Skin of body (tissue), 2 donors: ENCODE data around the gene RPL3. TPM values are rescaled to one million over a fixed set of nuclear protein-coding genes. Genes with fewer than 3 reads are reported as not detected.
"Not testable (repeated sequence)": the region's sequence is repeated elsewhere in the genome, so short reads cannot be mapped to it uniquely, and the experiment has no call there.

ENCODE experiments used
- DNase-seq: peaks from one replicate; lab custom pipeline; 2025; lab: John Stamatoyannopoulos, UW
- total RNA-seq: library from RNA; depleted of rRNA; stranded (reverse); fragments of >200 nt; gene quantifications from one replicate; pipeline ENCODE4 v1.2.3, GENCODE V29; 2014

Gene RPL3
- 2,417 TPM for total RNA-seq

DNA sequence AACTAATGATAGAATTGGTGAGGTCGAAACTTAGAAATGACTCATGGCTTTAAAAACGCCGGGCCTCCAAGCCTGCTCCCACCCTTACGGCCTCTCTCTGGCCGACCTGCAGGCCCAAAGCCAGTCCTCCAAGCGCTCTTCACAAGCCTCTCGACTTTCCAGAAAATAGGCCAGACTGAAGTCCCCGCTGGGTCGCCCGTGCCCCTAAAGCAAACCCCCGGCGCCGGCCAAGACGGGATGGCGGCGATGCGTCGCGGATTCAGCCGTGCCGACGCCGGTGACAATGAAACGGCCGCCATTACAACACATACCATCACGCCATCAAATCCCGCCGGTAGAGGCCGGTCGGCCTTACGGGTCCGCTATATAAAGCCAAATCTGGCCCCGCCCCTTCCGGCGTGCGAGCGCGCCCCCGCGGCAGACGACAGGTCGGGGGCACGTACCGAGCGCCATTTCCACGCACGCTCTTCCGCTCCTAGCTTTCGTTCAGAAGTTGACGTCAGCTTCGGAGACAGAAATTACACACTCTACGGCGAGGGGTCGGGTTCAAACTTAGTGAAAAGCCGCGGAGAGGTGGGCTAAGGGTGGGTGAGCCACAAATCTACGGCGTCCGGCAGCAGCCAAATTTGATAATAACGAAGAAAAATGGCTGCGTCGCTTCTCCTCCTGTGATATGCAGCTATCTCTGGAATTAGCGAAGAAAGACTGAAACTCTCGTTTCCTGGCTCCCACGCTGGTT, at the start of gene RPL3:
TSS of gene RPL3 (minus strand) at position 340 of the 739 bp plus-strand sequence. CDS start at position 314, 26 bp downstream.
- peak; percentile 99 for DNase-seq

GRCh38 chr22:39369186-39369585, 49.8 kb upstream of the RPL3 start:
- no peak for DNase-seq

- DNase-seq, result no peak
Measured at GRCh38 chr22:39368461-39368911, 49.1 kb upstream of the RPL3 start.

- no peak for DNase-seq
Measured at GRCh38 chr22:39367035-39367434, 47.6 kb upstream of the RPL3 start.

GRCh38 chr22:39365492-39365780, 46.0 kb upstream of the RPL3 start:
- no peak for DNase-seq

DNA sequence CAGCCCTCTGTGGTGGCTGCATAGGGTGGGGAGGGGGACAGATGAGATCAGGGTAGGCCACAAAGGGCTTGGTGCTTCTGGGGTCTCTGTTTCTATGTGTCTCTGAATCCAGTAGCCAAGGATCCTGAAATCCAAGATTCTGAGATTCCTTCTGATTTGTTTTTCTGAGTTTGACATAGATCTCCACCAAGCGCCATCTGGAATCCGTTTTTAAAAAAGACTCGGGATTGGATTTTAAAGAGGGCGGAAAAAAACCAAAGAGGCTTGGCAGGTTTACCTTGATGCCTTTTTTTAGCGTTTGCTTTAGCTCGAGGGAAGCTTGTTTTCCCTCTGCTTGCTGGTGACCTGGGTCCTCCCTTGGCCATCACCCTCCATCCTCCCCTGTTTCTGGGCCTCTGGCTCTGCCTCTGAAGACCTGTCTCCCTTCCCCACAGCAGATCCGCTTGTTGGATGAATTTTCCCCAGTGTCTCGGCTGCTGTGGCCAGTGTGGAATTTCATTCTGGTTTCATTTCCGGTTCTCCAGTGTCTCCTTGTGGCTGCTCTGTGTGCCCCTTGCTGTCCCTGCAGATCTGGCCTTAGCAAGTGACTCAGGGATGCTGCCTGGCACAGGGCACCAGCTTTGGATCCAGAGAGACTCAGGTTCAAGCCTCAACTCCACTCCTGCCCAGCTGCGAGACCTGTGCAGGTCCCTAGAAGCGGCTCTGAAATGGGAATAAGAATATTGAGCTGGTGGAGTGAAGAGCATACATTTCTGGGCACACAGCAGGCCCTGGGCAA, 45.5 kb upstream of the RPL3 start:
- no peak for DNase-seq

DNA sequence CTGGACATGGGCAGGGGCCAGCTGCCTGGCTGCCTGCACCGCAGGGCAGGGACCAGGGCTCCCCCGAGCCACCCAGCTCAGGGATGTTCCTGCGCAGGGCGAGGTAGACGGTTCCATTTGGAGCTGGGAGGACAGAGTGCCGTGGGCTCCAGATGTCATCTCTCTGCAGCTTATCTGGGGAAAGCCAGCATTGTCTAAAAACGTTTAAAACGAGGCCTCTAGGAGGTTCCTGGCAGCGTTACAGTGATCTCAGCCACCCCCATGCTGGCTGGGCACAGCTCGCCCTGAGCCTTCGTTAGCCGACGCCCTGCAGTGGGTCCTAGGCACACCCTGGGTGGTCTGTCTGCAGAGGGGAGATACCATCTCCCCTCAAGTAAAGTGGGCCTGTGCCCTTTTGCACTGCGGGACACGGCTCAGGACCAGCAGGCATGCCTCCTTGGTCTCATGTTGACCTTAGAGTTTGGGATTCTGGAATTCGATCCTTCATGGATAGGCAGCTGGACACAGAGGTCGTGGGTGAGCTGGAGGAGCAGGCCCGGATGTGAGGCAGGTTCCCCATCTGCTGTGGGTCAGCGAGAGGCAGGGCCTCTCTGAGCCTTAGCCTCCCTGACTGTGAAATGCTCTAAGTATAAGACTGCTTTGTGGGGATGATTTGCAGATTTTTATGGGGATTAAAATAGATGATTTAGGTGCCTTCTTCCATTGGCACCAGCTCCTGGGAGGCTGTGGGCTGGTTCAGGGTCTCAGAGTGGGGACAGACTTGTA, 44.5 kb upstream of the RPL3 start:
- no peak for DNase-seq

DNA sequence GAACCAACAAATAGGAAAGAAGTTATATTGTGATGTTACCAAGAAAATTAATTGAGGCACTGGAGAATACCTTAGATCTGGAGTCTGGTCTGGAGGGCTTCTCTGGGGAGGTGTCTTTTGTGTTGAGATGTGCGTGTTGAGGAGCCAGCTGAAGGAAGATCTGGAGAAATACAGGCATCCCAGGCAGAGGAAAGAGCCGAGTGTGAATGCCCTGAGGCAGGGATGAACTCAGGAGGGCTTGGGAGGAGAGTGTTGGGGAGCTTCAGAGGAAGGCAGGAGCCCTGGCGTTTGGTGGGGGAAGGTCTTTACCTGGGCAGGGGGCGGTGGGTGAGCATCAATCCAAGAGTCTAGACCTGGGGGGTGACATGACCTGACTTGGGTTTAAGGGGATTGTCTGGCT, 43.5 kb upstream of the RPL3 start:
- no peak for DNase-seq

DNA sequence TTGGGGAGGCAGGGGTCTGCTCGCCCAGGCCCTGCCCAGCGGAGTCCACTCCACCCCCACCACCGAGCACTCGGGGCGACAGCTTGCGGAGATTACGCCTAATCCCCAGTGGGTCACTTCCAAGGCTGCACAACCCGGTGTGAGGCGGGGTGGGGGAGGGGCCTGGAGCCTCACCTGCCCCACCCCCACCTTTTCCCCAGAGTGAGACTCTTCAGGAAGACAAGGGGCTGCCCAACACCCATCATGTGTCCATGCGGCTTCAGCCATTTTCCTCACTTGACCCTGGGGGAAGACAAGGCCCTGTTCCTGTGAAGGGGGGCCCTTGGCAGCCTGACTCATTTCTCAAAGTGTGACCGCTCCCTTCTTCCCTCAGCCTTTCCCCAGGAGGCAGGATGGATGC, 42.8 kb upstream of the RPL3 start:
- DNase-seq, result no peak

DNA sequence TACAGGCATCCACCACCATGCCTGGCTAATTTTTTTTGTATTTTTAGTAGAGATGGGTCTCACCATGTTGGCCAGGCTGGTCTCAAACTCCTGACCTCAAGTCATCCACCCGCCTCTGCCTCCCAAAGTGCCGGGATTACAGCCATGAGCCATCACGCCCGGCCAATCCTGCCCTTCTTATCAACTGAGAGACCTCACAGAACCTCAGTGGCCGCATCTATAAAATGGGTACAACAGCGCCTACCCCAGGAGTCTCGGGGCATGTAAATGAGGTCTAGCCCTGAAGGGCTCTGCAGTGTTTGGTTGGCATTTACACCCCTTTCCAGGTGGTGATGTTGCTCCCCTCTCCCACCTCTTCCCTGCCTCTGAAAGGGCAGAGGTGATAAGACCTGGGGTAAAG, 42.1 kb upstream of the RPL3 start:
- no peak for DNase-seq

DNA sequence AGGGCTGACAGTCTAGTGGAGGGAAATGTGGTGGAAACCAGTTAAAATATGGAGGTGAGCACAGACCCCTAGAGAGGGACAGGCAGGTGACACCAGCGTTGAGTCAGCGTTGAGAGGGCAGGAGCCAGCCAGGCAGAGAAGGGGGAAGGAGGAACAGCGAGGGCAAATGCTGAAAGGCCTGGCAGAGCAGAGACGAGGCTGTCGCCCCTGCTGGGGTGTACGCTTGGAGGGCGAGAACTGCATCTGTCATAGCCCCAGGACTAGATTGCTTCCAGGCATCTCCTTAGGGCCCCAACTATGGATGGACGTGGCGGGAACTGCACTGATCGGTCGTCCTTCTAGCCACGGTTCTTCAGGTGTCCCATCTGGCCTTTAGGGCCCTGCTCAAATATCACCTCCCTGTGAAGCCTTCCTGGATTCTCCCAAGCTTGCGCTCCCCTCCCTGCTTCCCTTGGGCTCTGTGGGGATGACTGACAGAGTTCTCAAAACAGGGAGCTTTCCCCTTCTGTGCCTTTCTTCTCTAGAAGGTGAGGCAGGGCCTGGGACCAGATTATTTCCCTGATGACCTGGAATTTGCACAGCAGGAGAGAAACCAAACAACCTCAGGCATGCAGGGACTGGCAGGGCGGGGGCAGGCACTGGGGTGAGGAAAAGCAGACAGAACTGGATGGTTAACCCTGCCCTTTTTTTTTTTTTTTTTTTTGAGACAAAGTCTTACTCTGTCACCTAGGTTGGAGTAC, 41.4 kb upstream of the RPL3 start:
- DNase-seq, result no peak

- DNase-seq, result no peak
Measured at GRCh38 chr22:39360242-39360641, 40.8 kb upstream of the RPL3 start.

DNA sequence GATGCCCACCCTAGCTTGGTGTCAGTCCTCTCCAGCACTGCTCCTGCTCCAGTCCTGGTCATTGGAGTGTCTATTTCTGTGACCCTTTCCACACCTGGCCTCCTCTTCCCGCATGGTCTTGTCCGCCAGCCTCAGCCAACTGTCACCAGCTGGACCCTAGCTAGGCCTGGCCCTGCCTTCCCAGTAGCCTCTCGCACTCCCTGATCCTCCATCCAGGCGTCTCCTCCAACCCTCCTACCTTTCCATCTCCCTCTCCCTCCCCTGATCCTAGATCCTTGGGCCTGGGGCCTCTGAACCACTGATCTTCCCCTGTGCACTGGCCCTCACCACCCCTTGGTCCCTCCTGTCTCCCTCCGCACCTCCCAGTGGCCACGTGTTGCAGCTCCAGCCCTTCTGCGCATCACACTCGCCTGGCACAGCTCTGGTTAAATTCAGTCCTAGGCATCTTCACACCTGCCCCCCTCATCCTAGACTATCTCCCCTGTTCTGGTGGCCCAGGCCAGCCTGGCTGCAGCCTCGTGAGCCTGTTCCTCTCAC, 40.3 kb upstream of the RPL3 start:
- DNase-seq, result no peak

- DNase-seq, result not testable (repeated sequence)
Measured at GRCh38 chr22:39358197-39358596, 38.8 kb upstream of the RPL3 start.

DNA sequence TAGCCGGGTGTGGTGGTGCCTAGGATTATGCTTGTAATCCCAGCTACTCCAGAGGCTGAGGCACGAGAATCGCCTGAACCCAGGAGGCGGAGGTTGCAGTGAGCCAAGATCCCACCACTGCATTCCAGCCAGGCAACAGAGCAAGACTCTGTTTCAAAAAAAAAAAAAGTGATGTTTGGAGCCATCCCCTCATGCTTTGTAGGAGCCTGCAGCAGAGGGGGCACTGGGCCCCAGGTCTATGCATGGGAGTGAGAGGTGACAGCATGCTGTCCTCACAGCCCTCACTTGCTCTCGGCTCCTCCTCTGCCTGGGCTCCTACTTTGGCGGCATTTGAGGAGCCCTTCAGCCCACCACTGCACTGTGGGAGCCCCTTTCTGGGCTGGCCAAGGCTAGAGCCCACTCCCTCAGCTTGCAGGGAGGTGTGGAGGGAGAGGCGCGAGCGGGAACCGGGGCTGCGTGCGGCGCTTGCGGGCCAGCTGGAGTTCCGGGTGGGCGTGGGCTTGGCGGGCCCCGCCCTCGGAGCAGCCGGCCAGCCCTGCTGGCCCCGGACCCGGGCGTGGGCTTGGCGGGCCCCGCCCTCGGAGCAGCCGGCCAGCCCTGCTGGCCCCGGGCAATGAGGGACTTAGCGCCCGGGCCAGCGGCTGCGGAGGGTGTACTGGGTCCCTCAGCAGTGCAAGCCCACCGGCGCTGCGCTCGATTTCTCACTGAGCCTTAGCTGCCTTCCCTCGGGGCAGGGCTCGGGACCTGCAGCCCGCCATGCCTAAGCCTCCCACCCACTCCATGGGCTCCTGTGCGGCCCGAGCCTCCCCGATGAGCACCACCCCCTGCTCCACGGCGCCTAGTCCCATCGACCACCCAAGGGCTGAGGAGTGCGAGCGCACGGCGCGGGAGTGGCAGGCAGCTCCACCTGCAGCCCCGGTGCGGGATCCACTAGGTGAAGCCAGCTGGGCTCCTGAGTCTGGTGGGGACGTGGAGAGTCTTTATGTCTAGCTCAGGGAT, 38.0 kb upstream of the RPL3 start:
- DNase-seq, result not testable (repeated sequence)

DNA sequence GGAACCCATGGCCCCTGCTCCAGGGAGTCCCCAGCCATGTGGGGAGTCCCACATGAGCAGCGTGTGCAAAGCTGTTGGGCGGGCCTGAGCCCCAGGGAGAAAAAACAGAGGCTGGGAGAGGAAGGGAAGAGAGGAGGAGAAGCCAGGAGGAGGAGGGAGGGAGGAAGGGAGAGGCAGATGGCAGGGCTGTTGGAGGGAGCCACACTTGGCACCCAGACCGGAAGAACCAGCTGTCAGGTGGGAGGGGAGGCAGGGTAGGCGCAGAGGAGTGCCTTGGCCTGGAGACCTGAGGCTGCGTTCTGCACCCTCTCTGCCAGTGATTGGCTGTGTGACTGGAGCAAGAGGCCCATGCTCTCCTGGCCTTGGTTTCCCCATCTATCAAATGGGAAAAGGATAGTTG, 37.0 kb upstream of the RPL3 start:
- DNase-seq, result no peak

DNA sequence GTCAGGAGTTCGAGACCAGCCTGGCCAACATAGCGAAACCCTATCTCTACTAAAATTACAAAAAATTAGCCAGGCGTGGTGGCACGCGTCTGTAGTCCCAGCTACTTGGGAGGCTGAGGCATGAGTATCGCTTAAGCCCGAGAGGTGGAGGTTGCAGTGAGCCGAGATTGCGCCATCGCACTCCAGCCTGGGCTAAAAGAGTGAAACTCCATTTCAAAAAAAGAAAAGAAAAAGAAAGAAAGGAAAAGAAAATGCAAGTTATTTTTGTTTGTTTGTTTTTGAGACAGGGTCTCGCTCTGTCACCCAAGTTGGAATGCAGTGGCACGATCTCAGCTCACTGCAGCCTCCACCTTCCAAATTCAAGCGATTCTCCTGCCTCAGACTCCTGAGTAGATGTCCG, 36.4 kb upstream of the RPL3 start:
- not testable (repeated sequence) for DNase-seq

- no peak for DNase-seq
Measured at GRCh38 chr22:39355080-39355479, 35.7 kb upstream of the RPL3 start.

- no peak for DNase-seq
Measured at GRCh38 chr22:39353346-39353745, 33.9 kb upstream of the RPL3 start.

DNA sequence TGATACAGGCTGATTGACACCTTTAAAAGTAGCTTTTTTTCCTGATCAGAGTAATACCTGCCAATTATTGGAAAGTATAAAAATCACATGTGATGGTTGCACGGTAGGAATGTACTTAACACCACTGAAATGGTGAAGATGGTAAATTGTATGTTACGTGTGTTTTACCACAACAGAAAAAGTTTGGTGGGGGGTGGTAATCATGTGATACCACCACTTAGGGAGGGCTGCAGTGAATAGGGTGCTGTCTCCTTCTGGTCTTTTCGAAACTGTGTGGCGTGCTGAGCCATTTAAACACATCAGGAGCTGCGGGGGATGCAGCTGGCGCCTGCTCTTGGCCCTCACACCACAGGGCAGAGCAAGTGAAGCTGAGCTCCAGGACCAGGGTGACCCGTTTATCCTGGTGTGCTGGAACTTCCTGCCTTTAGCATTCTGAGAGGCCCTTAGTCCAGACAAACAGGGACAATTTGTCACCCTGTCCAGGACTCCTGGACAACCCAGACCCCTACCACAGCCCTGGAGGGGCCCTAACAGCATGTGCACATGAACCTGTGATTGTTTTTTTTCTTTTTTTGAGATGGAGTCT, 33.0 kb upstream of the RPL3 start:
- no peak for DNase-seq
